Measurements from ENCODE around the gene ANXA2R. TPM values are rescaled to one million over a fixed set of nuclear protein-coding genes. Genes with fewer than 3 reads are reported as not detected.

Gene ANXA2R
- total RNA-seq, 1 donor from 2014 or later: 0.93 TPM

DNA sequence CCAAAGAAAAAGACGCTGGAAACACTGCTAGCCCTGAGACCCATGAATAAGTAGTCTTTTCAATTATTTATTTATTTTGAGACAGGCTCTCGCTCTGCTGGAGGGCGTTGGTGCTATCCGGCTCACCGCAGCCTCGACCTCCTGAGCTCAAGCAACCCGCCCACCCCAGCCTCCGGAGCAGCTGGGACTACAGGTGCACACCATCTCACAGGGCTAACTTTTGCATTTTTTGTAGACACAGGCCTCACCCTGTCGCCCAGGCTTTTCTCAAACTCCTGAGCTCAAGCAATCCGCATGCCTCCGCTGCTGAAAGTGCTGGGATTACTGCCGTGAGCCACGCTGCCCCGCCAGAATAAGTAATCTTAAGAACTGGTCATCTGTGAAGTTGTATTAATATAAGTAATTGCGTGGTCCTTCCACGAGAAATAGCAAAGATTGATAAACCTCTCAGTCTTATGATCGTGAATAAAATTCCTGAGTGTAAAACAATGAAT, 1.6 kb downstream of the ANXA2R start:
- TF ChIP-seq, protein P1, sequence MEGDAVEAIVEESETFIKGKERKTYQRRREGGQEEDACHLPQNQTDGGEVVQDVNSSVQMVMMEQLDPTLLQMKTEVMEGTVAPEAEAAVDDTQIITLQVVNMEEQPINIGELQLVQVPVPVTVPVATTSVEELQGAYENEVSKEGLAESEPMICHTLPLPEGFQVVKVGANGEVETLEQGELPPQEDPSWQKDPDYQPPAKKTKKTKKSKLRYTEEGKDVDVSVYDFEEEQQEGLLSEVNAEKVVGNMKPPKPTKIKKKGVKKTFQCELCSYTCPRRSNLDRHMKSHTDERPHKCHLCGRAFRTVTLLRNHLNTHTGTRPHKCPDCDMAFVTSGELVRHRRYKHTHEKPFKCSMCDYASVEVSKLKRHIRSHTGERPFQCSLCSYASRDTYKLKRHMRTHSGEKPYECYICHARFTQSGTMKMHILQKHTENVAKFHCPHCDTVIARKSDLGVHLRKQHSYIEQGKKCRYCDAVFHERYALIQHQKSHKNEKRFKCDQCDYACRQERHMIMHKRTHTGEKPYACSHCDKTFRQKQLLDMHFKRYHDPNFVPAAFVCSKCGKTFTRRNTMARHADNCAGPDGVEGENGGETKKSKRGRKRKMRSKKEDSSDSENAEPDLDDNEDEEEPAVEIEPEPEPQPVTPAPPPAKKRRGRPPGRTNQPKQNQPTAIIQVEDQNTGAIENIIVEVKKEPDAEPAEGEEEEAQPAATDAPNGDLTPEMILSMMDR (IDR thresholded peaks at IDR 0.05; ENCODE audit: unreplicated experiment): no peak
- Mint-ChIP-seq H3K4me1 (ENCODE audit: low read depth) (peaks cover 9% of the 10 kb centered on the region), H3K27me3 (peaks cover 92% of the 10 kb centered on the region), H3K27ac (no peak overlapping the region), H3K36me3 (ENCODE audit: insufficient read depth) (peaks cover 3% of the 10 kb centered on the region), H3K4me3 (ENCODE audit: low read depth) (no peak overlapping the region), H3K9me3 (ENCODE audit: low read depth) (no peaks in the 10 kb centered on the region)
- DNase-seq (ENCODE audit: low spot score, unreplicated experiment): no peak

DNA sequence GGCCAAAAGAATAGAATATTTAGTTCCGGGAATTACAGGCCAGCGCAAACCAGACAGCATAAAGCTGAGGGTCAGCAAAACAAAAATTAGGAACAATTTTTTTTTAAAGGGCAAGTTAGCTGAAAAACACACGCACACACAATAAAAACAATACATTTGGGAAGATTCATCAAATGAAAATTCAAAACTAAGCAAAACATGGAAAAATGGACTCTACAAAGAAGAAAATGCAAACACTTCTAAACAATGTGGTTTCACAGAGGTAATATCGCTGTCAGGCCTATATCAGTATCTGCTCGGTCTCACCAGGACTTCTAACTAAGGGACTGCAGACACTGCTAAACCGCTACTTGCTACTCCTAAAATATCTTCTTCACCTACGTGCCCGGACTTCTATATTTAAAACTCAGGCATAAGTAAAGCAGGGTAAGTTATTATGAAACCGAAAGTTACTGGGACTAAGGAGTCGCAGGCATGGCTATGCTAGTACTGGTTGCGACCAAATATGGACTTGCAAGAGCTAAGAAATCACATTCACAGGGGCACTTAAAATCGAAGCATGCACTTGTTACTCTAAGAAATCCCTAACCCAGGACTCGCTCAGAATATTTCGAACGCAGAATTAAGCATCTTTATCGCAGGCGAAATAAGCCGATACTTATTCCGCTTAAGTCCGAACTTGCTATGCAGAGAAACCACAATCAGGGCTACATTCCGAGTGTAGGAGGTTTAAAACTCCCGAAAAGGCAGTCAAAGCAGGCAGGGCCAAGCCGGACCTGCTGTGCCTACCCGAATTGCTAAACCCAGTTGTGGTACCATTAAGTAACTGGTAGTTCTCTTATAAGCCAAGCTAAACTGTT, 2.3 kb downstream of the ANXA2R start:
- no peak overlapping the region for H3K4me3 Mint-ChIP-seq (ENCODE audit: low read depth)
- H3K36me3 Mint-ChIP-seq (ENCODE audit: insufficient read depth): peaks cover 3% of the 10 kb centered on the region
- TF ChIP-seq, protein P1 (IDR thresholded peaks at IDR 0.05; ENCODE audit: unreplicated experiment): no peak
- peaks cover 9% of the 10 kb centered on the region for H3K4me1 Mint-ChIP-seq (ENCODE audit: low read depth)
- no peak overlapping the region for H3K27ac Mint-ChIP-seq
- no peak for DNase-seq (ENCODE audit: low spot score, unreplicated experiment)
- H3K9me3 Mint-ChIP-seq (ENCODE audit: low read depth): no peaks in the 10 kb centered on the region
- peaks cover 90% of the 10 kb centered on the region for H3K27me3 Mint-ChIP-seq

DNA sequence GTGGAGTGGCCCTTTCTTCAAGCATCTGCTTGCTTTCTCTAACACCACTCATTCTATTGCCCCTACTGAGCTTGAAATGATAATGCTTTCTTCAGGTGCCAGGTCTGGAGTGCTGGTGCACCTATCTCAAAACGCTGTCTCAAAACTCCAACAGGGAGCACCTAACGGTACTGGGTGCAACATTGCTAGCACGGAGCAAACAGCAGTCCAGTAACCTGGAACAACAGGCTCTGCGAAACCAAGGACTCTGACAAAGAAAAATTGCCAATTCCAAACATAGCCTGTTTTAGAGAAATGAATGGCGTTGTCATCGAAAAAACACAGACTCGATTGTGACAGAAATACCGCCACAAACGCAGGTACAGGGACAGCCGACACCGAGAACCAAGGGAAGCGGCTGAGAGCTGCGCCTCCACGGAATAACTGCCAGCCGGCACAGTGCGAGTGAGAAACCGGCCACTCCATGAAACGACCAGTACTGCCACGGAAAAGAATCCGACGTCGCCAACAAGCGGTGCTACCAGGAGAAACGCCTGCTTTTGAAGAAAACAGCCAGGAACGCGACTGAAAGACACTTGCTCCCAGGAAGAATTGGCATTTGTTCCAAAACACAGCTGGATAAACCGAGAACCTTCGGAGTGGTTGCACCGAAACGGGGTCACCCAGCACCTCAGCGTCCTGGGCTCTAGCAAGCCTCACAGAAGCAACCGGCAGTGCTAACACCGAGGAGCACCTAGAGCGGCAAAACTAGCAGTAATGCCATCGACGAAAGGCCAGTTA, 3.1 kb downstream of the ANXA2R start:
- no peaks in the 10 kb centered on the region for H3K9me3 Mint-ChIP-seq (ENCODE audit: low read depth)
- H3K4me1 Mint-ChIP-seq (ENCODE audit: low read depth): peaks cover 9% of the 10 kb centered on the region
- H3K27ac Mint-ChIP-seq: no peak overlapping the region
- H3K27me3 Mint-ChIP-seq: peaks cover 82% of the 10 kb centered on the region
- H3K36me3 Mint-ChIP-seq (ENCODE audit: insufficient read depth): peaks cover 3% of the 10 kb centered on the region
- no peak for DNase-seq (ENCODE audit: low spot score, unreplicated experiment)
- H3K4me3 Mint-ChIP-seq (ENCODE audit: low read depth): no peak overlapping the region
- TF ChIP-seq, protein P1 (IDR thresholded peaks at IDR 0.05; ENCODE audit: unreplicated experiment): no peak

DNA sequence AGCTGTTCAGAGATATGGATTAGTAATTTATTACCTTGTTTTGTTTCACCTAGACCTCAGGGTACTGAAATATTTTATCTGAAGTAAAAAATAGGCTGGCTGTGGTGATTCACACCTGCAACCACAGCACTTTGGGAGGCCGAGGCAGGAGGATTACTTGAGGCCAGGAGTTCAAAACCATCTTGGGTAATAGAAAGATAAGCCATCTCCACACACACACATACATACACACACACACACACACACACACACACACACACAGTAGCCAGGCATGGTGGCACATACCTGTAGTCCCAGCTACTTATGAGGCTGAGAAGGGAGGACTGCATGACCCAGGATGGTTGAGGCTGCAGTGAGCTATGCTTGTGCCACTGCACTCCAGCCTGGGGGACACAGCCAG, 3.7 kb downstream of the ANXA2R start:
- H3K27ac Mint-ChIP-seq: no peak overlapping the region
- no peak overlapping the region for H3K4me3 Mint-ChIP-seq (ENCODE audit: low read depth)
- TF ChIP-seq, protein P1 (IDR thresholded peaks at IDR 0.05; ENCODE audit: unreplicated experiment): no peak
- H3K9me3 Mint-ChIP-seq (ENCODE audit: low read depth): no peaks in the 10 kb centered on the region
- peaks cover 8% of the 10 kb centered on the region for H3K4me1 Mint-ChIP-seq (ENCODE audit: low read depth)
- peaks cover 3% of the 10 kb centered on the region for H3K36me3 Mint-ChIP-seq (ENCODE audit: insufficient read depth)
- DNase-seq (ENCODE audit: low spot score, unreplicated experiment): no peak
- H3K27me3 Mint-ChIP-seq: peaks cover 77% of the 10 kb centered on the region

DNA sequence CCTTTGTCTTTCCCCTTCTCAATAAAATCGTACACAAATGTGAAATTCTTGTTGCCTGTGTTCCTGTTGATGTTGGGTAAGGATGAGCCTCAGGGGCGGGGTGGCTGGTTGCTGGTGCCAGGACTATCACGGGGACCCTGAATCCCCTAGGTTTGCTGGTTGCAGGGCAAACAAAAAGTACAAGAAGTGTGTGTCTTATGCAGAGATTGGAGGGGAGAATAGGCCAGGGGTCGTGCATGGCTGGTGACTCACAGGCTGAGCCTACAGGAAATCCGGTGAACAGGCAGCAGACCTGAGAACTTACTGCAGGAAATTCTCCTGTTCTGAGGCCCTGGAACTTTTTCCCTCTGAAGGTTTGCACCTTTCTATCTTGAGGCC, 5.5 kb downstream of the ANXA2R start:
- peaks cover 59% of the 10 kb centered on the region for H3K27me3 Mint-ChIP-seq
- no peaks in the 10 kb centered on the region for H3K9me3 Mint-ChIP-seq (ENCODE audit: low read depth)
- no peaks in the 10 kb centered on the region for H3K4me1 Mint-ChIP-seq (ENCODE audit: low read depth)
- H3K36me3 Mint-ChIP-seq (ENCODE audit: insufficient read depth): peaks cover 3% of the 10 kb centered on the region
- no peak overlapping the region for H3K27ac Mint-ChIP-seq
- DNase-seq (ENCODE audit: low spot score, unreplicated experiment): no peak
- TF ChIP-seq, protein P1 (IDR thresholded peaks at IDR 0.05; ENCODE audit: unreplicated experiment): no peak
- H3K4me3 Mint-ChIP-seq (ENCODE audit: low read depth): no peak overlapping the region

Data from progenitor cell of endocrine pancreas (in vitro differentiated cells).